H9 (cell line): ENCODE results near the gene CUEDC2. TPM values are rescaled to one million over a fixed set of nuclear protein-coding genes. Genes with fewer than 3 reads are reported as not detected.

Experiments used
- DNase-seq: peaks from one replicate; pipeline ENCODE4 v3.0.0-alpha.2; 2017
- H2AFZ ChIP-seq: one replicate; pipeline ENCODE4 v1.6.1; 2013; ENCODE audit warnings: mild to moderate bottlenecking, low read length, control low read depth, moderate library complexity
- H2AK5ac ChIP-seq: 2 replicates; pipeline ENCODE4 v1.6.1; 2013; ENCODE audit warnings: low read length, control low read depth, mixed read lengths; ENCODE audit not compliant: insufficient read length
- H2BK120ac ChIP-seq: one replicate; pipeline ENCODE4 v1.6.1; 2013; ENCODE audit warnings: low read depth, mild to moderate bottlenecking, low read length, control low read depth, inconsistent platforms; ENCODE audit not compliant: poor library complexity, severe bottlenecking
- H2BK12ac ChIP-seq: 2 replicates; pipeline ENCODE4 v1.6.1; 2013; ENCODE audit warnings: low read length, control low read depth, mixed read lengths, low read depth; ENCODE audit not compliant: insufficient read length
- H2BK15ac ChIP-seq: 2 replicates; pipeline ENCODE4 v1.6.1; 2013; ENCODE audit warnings: low read depth, low read length, control low read depth
- H2BK20ac ChIP-seq: one replicate; pipeline ENCODE4 v1.6.1; 2013; ENCODE audit warnings: low read depth, mild to moderate bottlenecking, low read length, control low read depth, inconsistent platforms; ENCODE audit not compliant: poor library complexity, severe bottlenecking
- H2BK5ac ChIP-seq: 2 replicates; pipeline ENCODE4 v1.6.1; 2013; ENCODE audit warnings: low read length, control low read depth, mixed read lengths; ENCODE audit not compliant: insufficient read length
- H3K14ac ChIP-seq: 2 replicates; pipeline ENCODE4 v1.6.1; 2013; ENCODE audit warnings: low read length, control low read depth; ENCODE audit not compliant: insufficient read depth
- H3K18ac ChIP-seq: 2 replicates; pipeline ENCODE4 v1.6.1; 2013; ENCODE audit warnings: low read depth, mild to moderate bottlenecking, mixed read lengths, low read length, control low read depth; ENCODE audit not compliant: insufficient read length
- H3K23ac ChIP-seq: 2 replicates; pipeline ENCODE4 v1.6.1; 2013; ENCODE audit warnings: low read length, control low read depth, mixed read lengths, low read depth; ENCODE audit not compliant: insufficient read length
- H3K23me2 ChIP-seq: 2 replicates; pipeline ENCODE4 v1.6.1; 2013; ENCODE audit warnings: low read depth, mild to moderate bottlenecking, mixed read lengths, low read length, control low read depth; ENCODE audit not compliant: insufficient read length, poor library complexity, severe bottlenecking
- H3K27ac ChIP-seq: 2 replicates; pipeline ENCODE4 v1.5.1; 2013; ENCODE audit warnings: low read length, control low read depth, mixed read lengths, low read depth; ENCODE audit not compliant: insufficient read length
- H3K27me3 ChIP-seq: 2 replicates; pipeline ENCODE4 v1.6.1; 2013; ENCODE audit warnings: low read length, control low read depth, inconsistent platforms; ENCODE audit not compliant: insufficient read depth
- H3K4ac ChIP-seq: 2 replicates; pipeline ENCODE4 v1.6.1; 2013; ENCODE audit warnings: low read depth, mild to moderate bottlenecking, control low read depth, inconsistent platforms, low read length, moderate library complexity
- H3K4me1 ChIP-seq: 2 replicates; pipeline ENCODE4 v1.6.1; 2013; ENCODE audit warnings: low read length, control low read depth, inconsistent platforms; ENCODE audit not compliant: insufficient read depth
- H3K4me2 ChIP-seq: 2 replicates; pipeline ENCODE4 v1.6.1; 2013; ENCODE audit warnings: low read length, control low read depth, mixed read lengths; ENCODE audit not compliant: insufficient read length, insufficient read depth
- H3K56ac ChIP-seq: 2 replicates; pipeline ENCODE4 v1.6.1; 2013; ENCODE audit warnings: low read depth, mild to moderate bottlenecking, mixed read lengths, low read length, control low read depth; ENCODE audit not compliant: insufficient read length
- H3K79me1 ChIP-seq: 2 replicates; pipeline ENCODE4 v1.6.1; 2013; ENCODE audit warnings: low read depth, mild to moderate bottlenecking, moderate library complexity, low read length, control low read depth, inconsistent platforms; ENCODE audit not compliant: insufficient read depth, poor library complexity, severe bottlenecking
- H3K79me2 ChIP-seq: 2 replicates; pipeline ENCODE4 v1.6.1; 2013; ENCODE audit warnings: low read length, control low read depth, inconsistent platforms; ENCODE audit not compliant: insufficient read depth
- H3K9ac ChIP-seq: 2 replicates; pipeline ENCODE4 v1.6.1; 2013; ENCODE audit warnings: low read length, control low read depth, mixed read lengths; ENCODE audit not compliant: insufficient read length; ENCODE audit errors: extremely low read depth
- H3K9me3 ChIP-seq: one replicate; pipeline ENCODE4 v1.6.1; 2013; ENCODE audit warnings: low read depth, low read length, inconsistent platforms; ENCODE audit not compliant: control insufficient read depth
- H3T11ph ChIP-seq: one replicate; pipeline ENCODE4 v1.6.1; 2013; ENCODE audit warnings: mild to moderate bottlenecking, low read length, control low read depth, inconsistent platforms
- H4K20me1 ChIP-seq: one replicate; pipeline ENCODE4 v1.6.1; 2013; ENCODE audit not compliant: control insufficient read depth, insufficient read length, insufficient read depth
- H4K5ac ChIP-seq: 2 replicates; pipeline ENCODE4 v1.6.1; 2013; ENCODE audit warnings: low read depth, mild to moderate bottlenecking, mixed read lengths, low read length, control low read depth; ENCODE audit not compliant: insufficient read length
- H4K8ac ChIP-seq: replicated peaks from 2 replicates; pipeline ENCODE4 v1.6.1; 2013; ENCODE audit warnings: low read length, control low read depth, mixed read lengths, low read depth; ENCODE audit not compliant: insufficient read length
- H4K91ac ChIP-seq: 2 replicates; pipeline ENCODE4 v1.6.1; 2013; ENCODE audit warnings: low read depth, mild to moderate bottlenecking, moderate library complexity, mixed read lengths, low read length, control low read depth; ENCODE audit not compliant: insufficient read length
- H3K27ac Mint-ChIP-seq, 3 experiments: 2 replicates in 2 of 3; 3 replicates in 1 of 3; pipeline ENCODE4 v1.8.0; 2020 to 2021; ENCODE audit warnings: mixed read lengths in 3 of 3, mild to moderate bottlenecking in 1 of 3, moderate library complexity in 1 of 3
- H3K27me3 Mint-ChIP-seq: 2 replicates; pipeline ENCODE4 v1.8.0; 2021; ENCODE audit warnings: low read depth, mild to moderate bottlenecking, moderate library complexity, mixed read lengths
- H3K36me3 Mint-ChIP-seq, 3 experiments: 2 replicates in 2 of 3; 3 replicates in 1 of 3; pipeline ENCODE4 v1.8.0; 2020 to 2021; ENCODE audit warnings: low read depth in 3 of 3, mixed read lengths in 3 of 3; ENCODE audit not compliant: insufficient read depth in 1 of 3
- H3K4me1 Mint-ChIP-seq, 2 experiments: 2 replicates each; pipeline ENCODE4 v1.8.0; 2020; ENCODE audit warnings: mixed read lengths in 2 of 2
- H3K4me3 Mint-ChIP-seq, 2 experiments: 2 replicates in 1 of 2; 3 replicates in 1 of 2; pipeline ENCODE4 v1.8.0; 2020 to 2021; ENCODE audit warnings: mild to moderate bottlenecking in 2 of 2, mixed read lengths in 2 of 2, moderate library complexity in 1 of 2
- H3K9me3 Mint-ChIP-seq, 2 experiments: 2 replicates in 1 of 2; 3 replicates in 1 of 2; pipeline ENCODE4 v1.8.0; 2020; ENCODE audit warnings: mild to moderate bottlenecking in 2 of 2, mixed read lengths in 2 of 2, moderate library complexity in 1 of 2
- CTCF ChIP-seq: fragments of 200-600 bp; sonication (generic); conservative IDR thresholded peaks from 3 replicates; pipeline ENCODE4 v1.8.0; 2021; ENCODE audit warnings: antibody characterized with exemption, mild to moderate bottlenecking
- WGBS: extraction: QIAGEN DNeasy Blood & Tissue Kit; methylation state at CpG from one replicate; pipeline ENCODE4 v1.1.7; 2013; ENCODE audit warnings: missing lambda C conversion rate, low lambda C conversion rate, mixed read lengths; ENCODE audit not compliant: insufficient read length; ENCODE audit errors: extremely low coverage; 5-methylcytosine and 5-hydroxymethylcytosine counted together
- total RNA-seq: library from RNA; stranded (reverse); gene quantifications from 2 replicates; pipeline ENCODE4 v1.2.1, GENCODE V29; 2021

Gene CUEDC2
- total RNA-seq, 1 experiment from 2014 or later: 41.2 TPM

GRCh38 chr10:102431452-102432124, 786 bp downstream of the CUEDC2 start:
- no peak overlapping the region for H3T11ph ChIP-seq
- no peaks in the 10 kb centered on the region for H3K79me2 ChIP-seq
- no peaks in the 10 kb centered on the region for H3K9me3 ChIP-seq
- H2BK20ac ChIP-seq: no peak overlapping the region
- no peaks in the 10 kb centered on the region for H4K20me1 ChIP-seq
- peaks cover 27% of the 10 kb centered on the region; the same call in 1 of the 2 replicates for H3K27me3 ChIP-seq
- no peak overlapping the region for H3K56ac ChIP-seq
- no CpG with 5 or more reads among the region's 4 CpGs for WGBS
- no peak for TF ChIP-seq CTCF
- no peak overlapping the region for H2BK120ac ChIP-seq
- H3K23me2 ChIP-seq: peaks cover 9% of the 10 kb centered on the region
- no peak for DNase-seq
- H3K18ac ChIP-seq: peak overlapping the region; percentile 76
- no peaks in the 10 kb centered on the region for H3K79me1 ChIP-seq
- Mint-ChIP-seq H3K27ac (peak overlapping the region; percentile 33 to 94 (median 68); a peak in 6 of 7 replicates), H3K36me3 (0 out of 7 replicates have a peak, but pooled peaks cover 0 to 1% (median 0%) of the 10 kb centered on the region in 3 experiments), H3K27me3 (peaks cover 46% of the 10 kb centered on the region), H3K4me1 (peaks cover 16 to 34% of the 10 kb centered on the region in 2 experiments), H3K9me3 (no peaks in the 10 kb centered on the region; a peak in 1 of 5 replicates), H3K4me3 (peak overlapping the region; percentile 89 to 97)
- peak overlapping the region; percentile 89 for H3K4me2 ChIP-seq
- H3K4ac ChIP-seq: no peak overlapping the region
- H3K14ac ChIP-seq: peak overlapping the region; percentile 71; the same call in 1 of the 2 replicates
- H3K9ac ChIP-seq: peak overlapping the region; percentile 91
- no peak overlapping the region for H4K91ac ChIP-seq
- no peak overlapping the region for H4K8ac ChIP-seq
- no peak overlapping the region for H3K27ac ChIP-seq
- H2AK5ac ChIP-seq: no peak overlapping the region
- H2BK15ac ChIP-seq: no peak overlapping the region
- peaks cover 5% of the 10 kb centered on the region; the same call in 1 of the 2 replicates for H3K4me1 ChIP-seq
- H2AFZ ChIP-seq: no peak overlapping the region
- H2BK5ac ChIP-seq: no peak overlapping the region
- H3K23ac ChIP-seq: no peak overlapping the region
- no peak overlapping the region for H2BK12ac ChIP-seq
- H4K5ac ChIP-seq: no peak overlapping the region
